ENCODE measurements around the gene UGT1A7.

GRCh38 chr2:233792720-233793119 is 111.0 kb downstream of the UGT1A7 start:
- TF ChIP-seq EZH2 (IDR thresholded peaks at IDR 0.05; ENCODE audit: borderline replicate concordance, low read depth, low read length, severe bottlenecking) = no peak
- no peak for TF ChIP-seq CTCF (IDR thresholded peaks at IDR 0.05; ENCODE audit: borderline replicate concordance, extremely low read depth, low read length, poor library complexity, severe bottlenecking)

Data from DND-41 (cell line).